Fibroblast of lung (primary cell): ENCODE results near the gene SCTR. TPM values are rescaled to one million over a fixed set of nuclear protein-coding genes. Genes with fewer than 3 reads are reported as not detected.

ENCODE experiments used
- DNase-seq, 2 donors: peaks; one replicate each; pipeline versions ENCODE4 v3.0.0 to v3.0.0-alpha.2; 2010; ENCODE audit warnings: low read depth in 2 of 2
- H2AFZ ChIP-seq: 2 replicates; pipeline ENCODE4 v1.5.1; 2012; ENCODE audit warnings: low read length, control low read depth, inconsistent platforms
- H3K27ac ChIP-seq: 2 replicates; pipeline ENCODE4 v1.5.1; 2011; ENCODE audit warnings: low read length, control low read depth; ENCODE audit not compliant: insufficient read depth
- H3K27me3 ChIP-seq: 2 replicates; pipeline ENCODE4 v1.5.1; 2011; ENCODE audit warnings: mild to moderate bottlenecking, low read length; ENCODE audit not compliant: control insufficient read depth, insufficient read depth
- H3K36me3 ChIP-seq: 2 replicates; pipeline ENCODE4 v1.5.1; 2011; ENCODE audit warnings: low read length; ENCODE audit not compliant: control insufficient read depth, insufficient read depth
- H3K4me1 ChIP-seq: 2 replicates; pipeline ENCODE4 v1.5.1; 2011; ENCODE audit warnings: low read length; ENCODE audit not compliant: control insufficient read depth, insufficient read depth; ENCODE audit errors: extremely low read depth
- H3K4me2 ChIP-seq: 2 replicates; pipeline ENCODE4 v1.5.1; 2011; ENCODE audit warnings: low read length, control low read depth; ENCODE audit not compliant: insufficient read depth; ENCODE audit errors: extremely low read depth
- H3K4me3 ChIP-seq, 4 experiments: fragments of 200-600 bp in 1 of 4; sonication (generic) in 1 of 4; replicated peaks in 1 of 4; 2 replicates each; pipeline ENCODE4 v1.5.1; 2011 to 2016; ENCODE audit warnings: low read length in 4 of 4, low read depth in 3 of 4, mild to moderate bottlenecking in 3 of 4, control low read depth in 2 of 4, inconsistent platforms in 1 of 4, mixed read lengths in 1 of 4; ENCODE audit not compliant: insufficient read depth in 1 of 4; ENCODE audit errors: control extremely low read depth in 1 of 4
- H3K79me2 ChIP-seq: 2 replicates; pipeline ENCODE4 v1.5.1; 2012; ENCODE audit warnings: mild to moderate bottlenecking, low read length, inconsistent platforms; ENCODE audit not compliant: control insufficient read depth, insufficient read depth
- H3K9ac ChIP-seq: 2 replicates; pipeline ENCODE4 v1.5.1; 2011; ENCODE audit warnings: mild to moderate bottlenecking, low read length, control low read depth; ENCODE audit not compliant: insufficient read depth
- H3K9me3 ChIP-seq: 2 replicates; pipeline ENCODE4 v1.5.1; 2012; ENCODE audit warnings: low read depth, low read length; ENCODE audit not compliant: control insufficient read depth, insufficient read depth
- H4K20me1 ChIP-seq: 2 replicates; pipeline ENCODE4 v1.5.1; 2011; ENCODE audit warnings: low read length; ENCODE audit not compliant: control insufficient read depth, insufficient read depth; ENCODE audit errors: extremely low read depth
- EZH2 ChIP-seq: IDR thresholded peaks from 2 replicates; pipeline ENCODE4 v1.5.1; 2012; ENCODE audit warnings: low read length, control low read depth, mild to moderate bottlenecking; ENCODE audit errors: missing control alignments
- polyA plus RNA-seq, 2 donors: library from polyadenylated mRNA; depleted of rRNA in 1 of 2; stranded (reverse) in 1 of 2; unstranded in 1 of 2; fragments of >200 nt; gene quantifications; 2 replicates each; pipeline ENCODE4 v1.2.1, GENCODE V29; 2011 to 2012; ENCODE audit warnings: missing spikeins in 1 of 2
- total RNA-seq: library from RNA; depleted of rRNA; stranded (reverse); fragments of >200 nt; gene quantifications from 2 replicates; pipeline ENCODE4 v1.2.1, GENCODE V29; 2014
- TF ChIP-seq, protein P1 (sequence below), 2 donors: IDR thresholded peaks in 1 of 2; conservative IDR thresholded peaks in 1 of 2; 1 replicate in 1 of 2; 2 replicates in 1 of 2; pipeline ENCODE4 v1.5.1; 2011 to 2012; ENCODE audit warnings: low read length in 2 of 2, control low read depth in 1 of 2, inconsistent platforms in 1 of 2, low read depth in 1 of 2, mild to moderate bottlenecking in 1 of 2

Gene SCTR
- total and polyA plus RNA-seq, 2 donors (not counting 1 experiment from before 2014, with no cell fraction given): not detected

DNA sequence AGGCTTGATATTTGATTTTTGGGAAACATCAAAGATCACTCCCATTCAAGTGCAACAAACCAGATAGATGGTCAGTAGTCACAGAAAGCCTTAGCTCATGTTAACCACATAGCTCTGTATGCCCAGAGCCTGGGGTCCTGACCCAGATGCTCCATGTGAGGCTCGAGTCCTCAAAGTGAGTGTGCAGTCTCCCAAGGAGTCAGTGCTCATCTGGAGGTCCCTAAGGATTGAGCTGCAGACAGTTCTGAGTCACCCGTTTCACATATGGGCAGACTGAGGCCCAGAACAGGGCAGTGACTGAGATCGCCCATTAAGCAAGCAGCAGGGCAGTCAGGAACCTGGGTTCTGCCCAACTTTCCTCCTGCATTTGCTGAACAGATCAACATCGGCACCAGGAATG lies 83.4 kb downstream of the SCTR start:
- TF ChIP-seq, protein P1, sequence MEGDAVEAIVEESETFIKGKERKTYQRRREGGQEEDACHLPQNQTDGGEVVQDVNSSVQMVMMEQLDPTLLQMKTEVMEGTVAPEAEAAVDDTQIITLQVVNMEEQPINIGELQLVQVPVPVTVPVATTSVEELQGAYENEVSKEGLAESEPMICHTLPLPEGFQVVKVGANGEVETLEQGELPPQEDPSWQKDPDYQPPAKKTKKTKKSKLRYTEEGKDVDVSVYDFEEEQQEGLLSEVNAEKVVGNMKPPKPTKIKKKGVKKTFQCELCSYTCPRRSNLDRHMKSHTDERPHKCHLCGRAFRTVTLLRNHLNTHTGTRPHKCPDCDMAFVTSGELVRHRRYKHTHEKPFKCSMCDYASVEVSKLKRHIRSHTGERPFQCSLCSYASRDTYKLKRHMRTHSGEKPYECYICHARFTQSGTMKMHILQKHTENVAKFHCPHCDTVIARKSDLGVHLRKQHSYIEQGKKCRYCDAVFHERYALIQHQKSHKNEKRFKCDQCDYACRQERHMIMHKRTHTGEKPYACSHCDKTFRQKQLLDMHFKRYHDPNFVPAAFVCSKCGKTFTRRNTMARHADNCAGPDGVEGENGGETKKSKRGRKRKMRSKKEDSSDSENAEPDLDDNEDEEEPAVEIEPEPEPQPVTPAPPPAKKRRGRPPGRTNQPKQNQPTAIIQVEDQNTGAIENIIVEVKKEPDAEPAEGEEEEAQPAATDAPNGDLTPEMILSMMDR (conservative IDR thresholded peaks at IDR 0.05 in 1 of 2, IDR thresholded peaks at IDR 0.05 in 1 of 2; ENCODE audit: low read depth in 1 of 2, low read length in 2 of 2): no peak
- no peak for TF ChIP-seq EZH2
- Histone ChIP-seq H3K79me2 (no peaks in the 10 kb centered on the region), H2AFZ (no peak overlapping the region), H3K36me3 (no peaks in the 10 kb centered on the region), H4K20me1 (no peaks in the 10 kb centered on the region), H3K27ac (no peak overlapping the region), H3K9ac (no peak overlapping the region), H3K27me3 (peaks cover 3% of the 10 kb centered on the region), H3K4me3 (no peak overlapping the region), H3K9me3 (no peaks in the 10 kb centered on the region), H3K4me1 (no peaks in the 10 kb centered on the region), H3K4me2 (no peak overlapping the region)
- no peak for DNase-seq

DNA sequence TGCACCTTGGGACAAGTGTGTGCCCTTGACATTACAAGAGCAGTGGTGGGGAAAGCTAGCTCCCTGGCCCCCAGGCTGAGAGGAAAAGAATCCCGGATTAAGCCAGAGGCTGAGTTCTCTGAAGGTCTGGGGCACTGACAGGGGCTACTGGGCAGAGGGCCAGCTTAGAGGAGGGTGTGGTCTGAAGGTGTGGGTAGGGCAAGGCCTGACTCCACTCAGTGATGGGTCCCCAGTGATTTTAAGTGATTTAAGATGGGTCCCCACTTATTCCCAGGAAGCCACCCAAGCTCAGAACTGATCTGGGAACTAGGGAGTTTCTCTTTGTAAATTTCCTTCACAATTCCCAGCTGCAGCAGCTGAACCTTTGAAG lies 83.8 kb downstream of the SCTR start:
- no peak for DNase-seq
- no peaks in the 10 kb centered on the region for H3K36me3 ChIP-seq
- H2AFZ ChIP-seq: no peak overlapping the region
- no peak overlapping the region for H3K4me2 ChIP-seq
- H3K9ac ChIP-seq: no peak overlapping the region
- H3K4me1 ChIP-seq: no peaks in the 10 kb centered on the region
- peaks cover 3% of the 10 kb centered on the region for H3K27me3 ChIP-seq
- H3K79me2 ChIP-seq: no peaks in the 10 kb centered on the region
- H4K20me1 ChIP-seq: no peaks in the 10 kb centered on the region
- no peak overlapping the region for H3K27ac ChIP-seq
- no peaks in the 10 kb centered on the region for H3K9me3 ChIP-seq
- TF ChIP-seq, protein P1 (conservative IDR thresholded peaks at IDR 0.05 in 1 of 2, IDR thresholded peaks at IDR 0.05 in 1 of 2; ENCODE audit: low read depth in 1 of 2, low read length in 2 of 2): no peak
- no peak for TF ChIP-seq EZH2
- H3K4me3 ChIP-seq: no peak overlapping the region

DNA sequence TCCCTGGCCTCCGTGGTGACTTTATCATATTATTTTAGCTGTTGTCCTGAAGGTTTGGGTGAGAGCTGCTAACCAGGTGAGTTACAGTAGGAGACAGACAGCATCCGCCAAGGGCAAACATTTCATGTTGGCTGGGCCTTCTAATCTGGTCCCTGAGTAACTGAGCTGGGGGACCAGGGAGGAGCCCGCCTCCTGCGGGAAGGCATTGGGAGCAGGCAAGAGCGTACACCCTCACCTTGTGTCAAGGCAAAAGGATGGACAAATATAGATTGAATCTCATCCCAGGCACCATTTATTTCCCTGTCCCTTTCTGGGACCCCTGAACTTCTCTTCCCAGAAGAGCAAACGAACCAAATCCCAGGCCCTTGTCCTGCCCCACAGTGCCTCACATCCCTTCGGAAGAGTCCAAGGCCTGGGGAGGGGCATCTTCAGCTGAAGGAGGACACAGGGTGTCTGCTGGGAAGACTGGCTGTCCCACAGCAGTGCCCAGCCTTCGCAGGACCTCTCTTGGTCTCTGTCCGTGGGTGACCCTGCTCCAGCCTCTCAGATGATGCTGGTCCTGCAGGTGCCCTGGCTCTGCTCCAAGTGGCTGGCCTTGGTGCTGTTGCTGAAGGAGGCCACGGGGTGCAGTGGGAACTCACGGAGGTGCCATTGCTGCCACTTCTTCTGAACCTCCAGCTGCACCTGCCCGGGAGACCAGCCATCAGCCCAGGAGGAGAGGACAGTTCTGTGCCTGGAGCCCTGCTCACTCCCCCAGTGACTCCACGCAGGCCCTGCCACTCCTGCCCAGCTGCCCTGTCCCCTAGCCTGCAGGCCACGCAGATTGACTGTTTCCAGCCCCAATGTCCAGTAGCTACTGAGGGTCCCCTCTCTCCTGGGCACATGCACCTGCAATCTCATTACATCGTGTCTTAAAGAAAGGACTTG lies 84.4 kb downstream of the SCTR start:
- Histone ChIP-seq H3K9ac (no peak overlapping the region), H3K4me2 (no peak overlapping the region), H3K27me3 (peaks cover 3% of the 10 kb centered on the region), H3K9me3 (no peaks in the 10 kb centered on the region), H3K79me2 (no peaks in the 10 kb centered on the region), H3K36me3 (no peaks in the 10 kb centered on the region), H2AFZ (no peak overlapping the region), H4K20me1 (no peaks in the 10 kb centered on the region), H3K4me1 (no peaks in the 10 kb centered on the region), H3K27ac (no peak overlapping the region), H3K4me3 (no peak overlapping the region)
- DNase-seq: no peak
- TF ChIP-seq, protein P1 (conservative IDR thresholded peaks at IDR 0.05 in 1 of 2, IDR thresholded peaks at IDR 0.05 in 1 of 2; ENCODE audit: low read depth in 1 of 2, low read length in 2 of 2): no peak
- TF ChIP-seq EZH2: no peak
